DMS153 (cell line): ENCODE results near the gene CEP162.
A peak's percentile ranks its signal among the peaks of the same experiment; 100 is the strongest.
"Not testable (repeated sequence)": the region's sequence is repeated elsewhere in the genome, so short reads cannot be mapped to it uniquely, and the experiment has no call there.

Source experiments
- DNase-seq: peaks from one replicate; lab custom pipeline; 2025; lab: John Stamatoyannopoulos, UW

Gene CEP162, protein sequence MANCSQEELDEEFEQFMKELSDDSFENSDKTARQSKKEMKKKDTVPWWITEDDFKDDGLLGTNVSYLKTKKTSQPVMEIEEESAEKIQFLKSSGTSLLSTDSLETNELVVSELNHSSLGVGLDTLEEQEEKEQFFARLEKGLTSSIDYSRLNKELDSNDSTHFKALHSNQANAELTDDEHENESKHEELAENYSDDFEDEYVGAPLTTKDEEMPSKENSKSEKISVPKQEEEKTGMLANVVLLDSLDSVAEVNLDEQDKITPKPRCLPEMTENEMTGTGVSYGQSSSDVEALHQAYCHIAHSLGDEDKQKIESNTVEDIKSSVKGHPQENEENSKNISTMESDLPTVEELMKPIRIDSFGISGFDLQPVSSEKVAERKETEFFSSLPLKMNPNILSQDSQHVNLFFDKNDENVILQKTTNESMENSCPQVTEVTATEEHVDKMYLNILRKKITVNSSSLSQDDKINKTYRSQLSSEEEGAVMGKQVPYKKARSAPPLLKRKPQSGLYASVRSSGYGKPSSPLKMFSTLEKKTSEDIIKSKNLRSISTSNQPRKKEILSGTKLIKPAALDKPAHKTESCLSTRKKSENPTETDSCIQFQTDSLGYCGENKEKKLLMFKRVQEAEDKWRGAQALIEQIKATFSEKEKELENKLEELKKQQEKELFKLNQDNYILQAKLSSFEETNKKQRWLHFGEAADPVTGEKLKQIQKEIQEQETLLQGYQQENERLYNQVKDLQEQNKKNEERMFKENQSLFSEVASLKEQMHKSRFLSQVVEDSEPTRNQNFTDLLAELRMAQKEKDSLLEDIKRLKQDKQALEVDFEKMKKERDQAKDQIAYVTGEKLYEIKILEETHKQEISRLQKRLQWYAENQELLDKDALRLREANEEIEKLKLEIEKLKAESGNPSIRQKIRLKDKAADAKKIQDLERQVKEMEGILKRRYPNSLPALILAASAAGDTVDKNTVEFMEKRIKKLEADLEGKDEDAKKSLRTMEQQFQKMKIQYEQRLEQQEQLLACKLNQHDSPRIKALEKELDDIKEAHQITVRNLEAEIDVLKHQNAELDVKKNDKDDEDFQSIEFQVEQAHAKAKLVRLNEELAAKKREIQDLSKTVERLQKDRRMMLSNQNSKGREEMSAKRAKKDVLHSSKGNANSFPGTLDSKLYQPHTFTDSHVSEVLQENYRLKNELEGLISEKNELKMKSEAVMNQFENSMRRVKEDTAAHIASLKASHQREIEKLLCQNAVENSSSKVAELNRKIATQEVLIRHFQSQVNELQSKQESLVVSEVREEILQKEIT (N-terminal part only)

GRCh38 chr6:84227434-84228197 is at the start of gene CEP162:
Gene CEP162, minus strand, starts transcription at chr6:84227643. Its CDS starts 1,250 bp downstream, at chr6:84226393.
- DNase-seq, result peak; percentile 86

DNA sequence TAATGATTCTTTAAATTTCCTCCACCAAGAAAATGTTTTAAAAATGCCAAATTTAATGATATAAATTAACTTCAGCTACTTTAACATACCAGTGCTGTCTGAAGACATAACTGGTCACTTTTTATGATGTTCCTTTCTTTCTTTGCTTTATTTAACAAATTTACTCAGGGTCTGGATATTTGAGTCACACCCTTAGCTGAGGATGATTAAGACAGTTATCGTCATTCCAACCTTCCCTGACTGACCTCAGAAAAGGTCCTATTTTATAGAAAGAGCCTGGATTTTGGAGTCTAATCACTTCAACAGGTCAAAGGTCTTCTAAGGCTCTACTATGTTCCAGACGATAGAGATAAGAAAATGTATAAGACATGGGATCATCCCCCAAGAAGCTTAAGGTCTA is 47.4 kb upstream of the CEP162 start:
- no peak for DNase-seq

DNA sequence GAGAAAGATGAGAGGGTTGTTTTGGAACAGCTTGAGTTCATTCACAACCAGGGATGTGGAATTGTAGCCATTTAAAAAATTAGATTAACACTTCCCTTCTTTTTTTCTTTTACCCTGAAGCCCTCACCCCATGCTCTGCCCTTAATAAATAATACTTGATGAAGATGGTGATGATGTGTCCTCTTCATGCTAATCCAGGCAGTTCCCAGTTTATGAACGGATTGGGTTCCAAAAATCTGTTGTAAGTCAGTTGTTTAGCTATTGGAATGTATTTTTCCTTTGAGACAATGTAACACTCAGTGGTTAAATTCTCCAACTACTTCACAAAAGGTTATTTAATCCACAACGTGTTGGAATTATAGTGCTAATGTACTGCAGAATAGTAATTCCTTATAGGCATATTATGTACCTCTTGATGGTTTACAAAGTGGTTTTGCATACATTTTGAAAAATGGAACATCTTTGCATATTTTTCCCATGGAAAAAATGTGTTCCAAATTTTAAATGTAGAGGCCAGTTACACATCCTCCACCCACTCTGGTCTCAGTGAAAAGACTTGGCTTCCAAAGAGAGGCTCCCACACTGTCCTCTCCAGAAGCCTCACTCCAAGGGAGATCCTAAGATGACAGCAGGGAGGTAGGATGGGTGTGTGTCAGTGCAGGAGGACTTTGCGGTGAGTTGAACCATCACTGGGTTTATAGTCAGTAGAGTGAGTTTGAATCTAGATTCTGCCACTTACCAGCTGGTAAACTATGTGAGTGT is 45.8 kb upstream of the CEP162 start:
- no peak for DNase-seq

GRCh38 chr6:84272298-84272697 is 44.9 kb upstream of the CEP162 start:
- no peak for DNase-seq

DNA sequence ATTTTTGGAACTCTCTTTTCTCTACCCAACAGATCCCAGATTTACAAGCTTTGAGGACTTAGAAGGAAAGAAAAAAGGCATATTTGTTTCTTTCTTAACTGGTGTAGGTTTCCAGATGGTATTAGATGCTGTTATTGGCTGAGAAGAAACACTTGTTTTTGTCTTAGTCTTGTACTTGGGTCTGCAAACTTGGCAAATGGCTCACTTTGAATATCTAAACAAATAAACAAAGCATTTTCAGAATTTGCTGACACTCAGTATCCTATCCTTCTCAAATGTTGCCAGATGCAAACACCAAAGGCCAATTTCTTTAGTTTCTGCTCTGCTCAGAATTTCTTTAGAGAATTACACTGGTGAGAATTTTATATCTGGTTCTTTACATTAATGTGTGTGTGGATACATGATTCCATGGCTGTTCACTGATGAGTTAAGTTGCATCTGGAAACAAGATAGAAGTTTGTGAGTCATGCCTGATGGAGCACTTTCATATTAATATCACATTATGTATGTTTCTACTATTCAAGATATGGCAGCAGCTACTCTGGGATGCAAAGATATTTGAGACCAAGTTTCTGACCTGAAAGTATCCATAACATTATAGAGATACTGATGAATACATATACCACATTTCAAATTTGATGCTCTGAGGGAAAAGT is 43.7 kb upstream of the CEP162 start:
- DNase-seq, result no peak

DNA sequence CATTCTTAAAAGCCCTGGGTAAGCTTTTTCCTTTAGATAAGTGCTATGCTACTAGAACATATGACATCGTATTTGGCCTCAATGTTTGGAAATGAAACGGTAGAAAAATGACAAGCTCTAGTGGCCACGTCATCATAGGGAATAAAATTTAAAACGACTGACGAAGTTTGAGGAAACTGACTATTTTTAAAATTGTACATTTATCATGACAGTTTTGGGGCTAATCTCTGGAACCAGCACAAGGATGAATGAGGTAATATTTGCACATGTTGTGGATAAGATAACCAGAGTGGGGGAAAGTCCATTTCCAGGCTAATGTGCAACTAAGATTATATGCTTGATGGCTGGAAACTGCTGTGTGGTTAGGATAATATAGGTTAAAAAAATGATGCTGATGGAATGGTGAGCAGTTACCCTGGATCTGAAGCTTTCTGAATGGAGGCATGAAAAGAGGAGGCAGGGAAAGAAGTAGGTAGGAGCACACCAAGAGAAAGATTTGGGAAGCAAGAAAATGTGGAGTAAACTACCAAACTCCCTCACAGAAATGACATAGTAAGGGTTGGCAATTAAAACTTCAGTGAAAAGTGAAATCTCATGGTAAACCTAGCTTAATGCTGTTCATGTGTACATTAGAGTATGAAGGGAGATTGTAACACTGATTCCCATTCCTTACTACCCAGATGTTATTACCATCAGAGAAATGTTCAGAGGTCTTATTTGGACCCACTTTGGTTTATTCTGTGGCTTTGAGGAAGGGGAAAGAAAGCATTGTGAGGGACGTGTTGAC is 42.7 kb upstream of the CEP162 start:
- no peak for DNase-seq

DNA sequence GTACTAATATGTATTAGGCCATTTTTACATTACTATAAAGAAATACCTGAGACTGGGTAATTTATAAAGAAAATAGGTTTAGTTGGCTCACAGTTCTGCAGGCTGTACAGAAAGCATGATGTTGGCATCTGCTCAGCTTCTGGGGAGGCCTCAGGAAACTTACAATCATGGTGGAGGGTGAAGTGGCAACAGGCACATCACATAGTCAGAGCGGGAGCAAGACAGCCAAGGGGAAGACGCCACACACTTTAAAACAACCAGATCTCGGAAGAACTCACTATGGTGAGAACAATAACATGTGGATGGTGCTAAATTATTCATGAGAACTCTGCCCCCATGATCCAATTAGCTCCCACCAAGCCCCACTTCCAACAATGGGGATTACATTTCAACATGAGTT is 41.3 kb upstream of the CEP162 start:
- no peak for DNase-seq

DNA sequence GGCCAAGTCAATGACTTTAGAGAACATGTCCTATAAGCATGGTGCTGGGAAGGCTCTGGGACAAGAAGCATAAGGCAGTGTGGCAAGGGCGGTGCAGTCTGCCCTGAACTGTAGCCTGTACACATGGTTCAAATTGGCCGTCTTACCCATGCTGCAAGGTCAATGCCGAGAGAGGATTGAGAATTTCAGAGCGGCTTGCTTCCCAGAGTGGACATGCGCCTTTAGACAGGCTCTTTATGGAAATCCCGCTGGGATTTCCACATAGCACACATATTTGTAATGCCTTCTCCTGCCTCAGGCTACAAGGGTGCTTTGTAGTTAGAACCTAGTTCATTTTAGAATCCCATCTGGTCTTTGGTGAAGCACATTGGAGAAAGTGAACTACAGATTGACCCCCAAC is 36.1 kb upstream of the CEP162 start:
- no peak for DNase-seq

DNA sequence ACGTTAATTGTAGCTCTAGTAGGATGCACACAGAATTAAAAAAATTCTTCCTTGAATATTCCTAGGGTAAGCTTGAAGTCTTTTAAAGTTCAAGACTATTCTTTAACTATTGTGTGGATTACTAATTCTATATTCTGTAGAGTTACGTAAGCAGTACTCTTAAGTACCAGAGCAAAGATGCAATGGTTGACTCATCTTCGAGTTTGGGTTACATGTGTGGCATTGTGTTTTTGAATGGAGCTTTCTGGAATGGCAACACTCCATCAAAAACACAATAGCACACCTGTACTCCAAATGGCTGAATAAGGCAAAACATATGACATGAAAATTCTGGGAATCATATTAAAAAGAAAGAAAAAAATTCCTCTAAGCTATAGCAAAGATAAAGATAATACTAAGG is 33.5 kb upstream of the CEP162 start:
- DNase-seq, result no peak

DNA sequence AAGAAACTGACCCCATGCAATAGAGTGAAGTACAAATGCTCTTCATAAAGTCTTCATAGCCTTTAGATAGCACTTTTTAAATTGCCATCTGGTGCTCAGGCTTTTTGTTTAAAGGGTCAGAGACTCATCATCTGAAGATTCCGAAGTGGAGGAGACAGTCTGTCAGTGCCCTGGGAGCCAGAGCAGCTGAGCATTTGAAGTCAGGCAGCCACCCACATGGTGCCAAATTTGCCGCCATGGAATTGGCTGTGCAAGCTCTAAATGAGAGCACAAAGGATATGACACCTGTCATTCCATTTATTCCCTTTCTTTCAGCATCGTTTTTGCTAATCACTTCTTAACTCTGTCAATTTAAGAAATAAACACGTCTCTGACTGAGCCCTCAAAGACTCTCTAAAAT is 32.8 kb upstream of the CEP162 start:
- no peak for DNase-seq

DNA sequence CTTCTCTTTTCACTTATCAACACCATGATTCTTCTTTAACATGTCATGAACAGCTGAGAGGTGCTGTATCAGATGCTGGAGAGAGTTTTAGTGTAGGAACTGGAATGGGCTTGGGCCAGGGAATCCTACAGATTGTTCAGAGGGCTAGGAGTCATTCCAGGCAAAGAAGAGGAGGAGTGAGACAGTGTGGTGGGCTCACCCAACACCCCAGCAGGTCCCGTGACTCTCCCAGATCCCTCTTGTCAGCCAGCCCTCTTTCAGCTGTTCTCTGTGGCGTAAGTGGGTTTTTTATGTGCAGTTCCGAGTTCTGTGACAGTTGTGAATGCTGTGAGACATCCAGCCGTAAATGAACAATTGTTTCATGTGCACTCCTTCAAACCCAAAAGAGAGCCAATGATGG is 31.4 kb upstream of the CEP162 start:
- no peak for DNase-seq

- DNase-seq, result no peak
These were observed 30.8 kb upstream of the CEP162 start for GRCh38 chr6:84258268-84258667.

DNA sequence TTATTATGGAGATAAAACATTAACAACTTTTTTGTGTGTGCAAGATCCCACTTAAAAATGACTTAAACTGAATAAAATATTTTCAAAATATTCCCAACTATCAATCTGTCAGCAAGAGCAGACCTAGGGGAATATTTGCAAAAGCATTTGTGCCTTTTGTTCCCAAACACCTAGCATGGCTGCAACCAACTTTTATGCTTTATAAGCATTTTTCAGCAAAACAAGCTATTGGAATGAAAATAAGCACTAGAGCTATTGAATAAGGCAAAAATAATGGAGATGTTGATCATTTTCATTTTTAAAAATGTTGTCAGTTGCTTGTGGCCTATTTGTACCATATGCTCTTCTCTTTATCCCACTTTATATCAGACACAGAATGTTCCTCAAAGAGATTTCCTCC is 28.2 kb upstream of the CEP162 start:
- DNase-seq, result no peak

DNA sequence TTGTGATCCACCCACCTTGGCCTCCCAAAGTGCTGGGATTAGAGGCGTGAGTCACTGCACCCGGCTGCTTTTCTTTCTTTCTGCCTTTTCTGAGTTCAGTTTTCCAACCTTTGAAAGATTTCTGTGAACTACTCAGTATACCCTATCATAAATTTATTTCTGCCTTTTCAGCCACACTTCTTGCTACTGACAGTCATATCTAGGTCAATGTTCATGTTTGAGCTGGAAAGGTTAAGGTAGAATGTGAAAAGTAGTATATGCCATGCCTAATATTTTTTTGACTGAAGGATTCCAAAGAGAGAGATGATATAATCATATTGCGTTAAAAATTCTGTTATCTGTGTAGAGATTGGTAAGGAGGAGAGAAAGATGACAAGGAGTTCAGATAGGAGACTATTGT is 25.9 kb upstream of the CEP162 start:
- DNase-seq, result no peak

- DNase-seq, result no peak
These were observed 24.6 kb upstream of the CEP162 start for GRCh38 chr6:84251891-84252539.

DNA sequence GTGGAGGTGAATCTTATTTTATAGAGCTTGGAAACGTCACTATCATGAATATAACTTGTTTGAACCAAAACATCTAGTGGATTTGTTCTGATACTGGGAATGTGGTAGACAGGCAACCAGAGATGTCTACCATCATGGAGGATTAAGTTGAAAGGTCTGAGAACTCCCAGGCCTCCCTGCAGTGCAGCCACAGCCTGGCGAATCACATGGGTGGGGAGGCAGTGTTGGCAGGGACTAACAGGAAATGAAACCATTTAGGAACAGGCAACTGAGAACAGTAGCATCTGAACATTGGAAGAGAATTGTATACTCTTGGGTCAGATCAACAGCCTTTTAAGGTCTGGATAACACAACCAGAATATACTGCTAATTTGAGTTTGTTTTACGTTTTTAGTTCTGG is 22.3 kb upstream of the CEP162 start:
- DNase-seq, result no peak

DNA sequence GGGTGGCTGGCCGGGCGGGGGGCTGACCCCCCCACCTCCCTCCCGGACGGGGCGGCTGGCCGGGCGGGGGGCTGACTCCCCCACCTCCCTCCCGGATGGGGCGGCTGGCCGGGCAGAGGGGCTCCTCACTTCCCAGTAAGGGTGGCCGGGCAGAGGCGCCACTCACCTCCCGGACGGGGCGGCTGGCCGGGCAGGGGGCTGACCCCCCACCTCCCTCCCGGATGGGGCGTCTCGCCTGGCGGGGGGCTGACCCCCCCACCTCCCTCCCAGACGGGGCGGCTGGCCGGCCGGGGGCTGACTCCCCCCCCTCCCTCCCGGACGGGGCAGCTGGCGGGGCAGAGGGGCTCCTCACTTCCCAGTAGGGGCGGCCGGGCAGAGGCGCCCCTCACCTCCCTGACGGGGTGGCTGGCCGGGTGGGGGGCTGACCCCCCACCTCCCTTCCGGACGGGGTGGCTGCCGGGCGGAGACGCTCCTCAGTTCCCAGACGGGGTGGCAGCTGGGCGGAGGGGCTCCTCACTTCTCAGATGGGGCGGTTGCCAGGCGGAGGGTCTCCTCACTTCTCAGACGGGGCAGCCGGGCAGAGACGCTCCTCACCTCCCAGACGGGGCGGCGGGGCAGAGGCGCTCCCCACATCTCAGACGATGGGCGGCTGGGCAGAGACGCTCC is 17.1 kb upstream of the CEP162 start:
- not testable (repeated sequence) for DNase-seq

- DNase-seq, result no peak
These were observed 15.8 kb upstream of the CEP162 start for GRCh38 chr6:84243240-84243639.
